ENCODE results near the gene KCNK5. TPM values are rescaled to one million over a fixed set of nuclear protein-coding genes. Genes with fewer than 3 reads are reported as not detected.

The KCNK5 gene
- total RNA-seq, 2 experiments from 2014 or later, result 12.0 TPM

- Mint-ChIP-seq H3K27me3 (ENCODE audit: low read depth) (peaks cover 11% of the 10 kb centered on the region), H3K4me3 (no peak overlapping the region), H3K4me1 (ENCODE audit: low read depth) (no peaks in the 10 kb centered on the region), H3K36me3 (ENCODE audit: low read depth) (no peaks in the 10 kb centered on the region), H3K27ac (no peak overlapping the region), H3K9me3 (ENCODE audit: insufficient read depth) (no peaks in the 10 kb centered on the region)
- ATAC-seq, result no peak
- DNase-seq, result no peak
- POLR2A ChIA-PET, result interaction anchor here (0.8 kb wide), 1 partner anchor 131 kb away, joined by 3 read pairs; no protein-coding TSS in a partner anchor
- CTCF ChIA-PET, result interaction anchor here (2.2 kb wide), 1 partner anchor 13 kb away, joined by 6 read pairs; no protein-coding TSS in a partner anchor
Observed at GRCh38 chr6:39140556-39141167, 88.6 kb downstream of the KCNK5 start.

Other genes with a start within 250 kb of the KCNK5 start
- not detected for gene GLP1R, start 180.7 kb downstream of the KCNK5 start, total RNA-seq
- 10 to 100 TPM; 11.0 to 11.8 TPM for gene SAYSD1, start 114.3 kb downstream of the KCNK5 start, total RNA-seq
- gene KCNK17, start 84.9 kb upstream of the KCNK5 start, total RNA-seq, result not detected
- not detected for gene KCNK16, start 93.2 kb upstream of the KCNK5 start, total RNA-seq